ENCODE data around the gene SRP9.
"Not testable (repeated sequence)": the region's sequence is repeated elsewhere in the genome, so short reads cannot be mapped to it uniquely, and the experiment has no call there.

The SRP9 gene

GRCh38 chr1:225757927-225758656, 19.5 kb upstream of the SRP9 start:
- no peak for FAIRE-seq

GRCh38 chr1:225759972-225760371, 17.7 kb upstream of the SRP9 start:
- FAIRE-seq = not testable (repeated sequence)

GRCh38 chr1:225760531-225760930, 17.1 kb upstream of the SRP9 start:
- FAIRE-seq = no peak

DNA sequence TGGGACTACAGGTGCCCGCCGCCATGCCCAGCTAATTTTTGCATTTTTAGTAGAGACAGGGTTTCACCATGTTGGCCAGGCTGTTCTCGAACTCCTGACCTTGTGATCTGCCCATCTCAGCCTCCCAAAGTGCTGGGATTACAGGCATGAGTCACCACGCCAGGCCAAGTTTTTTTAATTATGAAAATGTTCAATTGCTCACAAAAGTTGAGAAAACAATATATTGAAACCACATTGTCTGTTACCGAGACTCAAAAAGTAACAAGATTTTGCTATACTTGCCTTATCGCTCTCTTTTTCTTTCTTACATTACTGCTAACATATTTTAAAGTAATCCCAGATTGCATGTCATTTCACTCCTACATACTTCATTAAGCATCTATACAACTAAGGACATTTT, 16.2 kb upstream of the SRP9 start:
- not testable (repeated sequence) for FAIRE-seq

DNA sequence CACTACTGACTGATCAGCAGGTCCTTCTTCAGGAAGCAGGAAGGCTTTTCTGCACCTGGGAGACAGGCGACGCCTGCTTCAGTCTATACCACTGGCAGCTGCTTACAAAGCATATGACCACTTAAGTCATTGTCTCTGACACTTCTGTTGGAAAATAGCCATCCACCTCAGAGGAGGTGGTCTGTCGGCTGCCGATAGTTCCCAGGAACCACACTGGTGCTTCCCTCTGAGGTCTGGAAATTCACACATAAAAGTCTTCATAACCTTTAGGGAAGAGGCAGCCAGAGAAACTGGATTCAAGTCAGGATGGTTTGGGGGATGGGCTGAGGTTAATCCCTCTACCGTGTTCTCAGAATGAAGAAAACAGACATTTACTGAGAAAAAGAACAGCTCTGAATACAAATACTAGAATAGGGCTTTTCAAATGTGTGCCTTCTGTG, 15.6 kb upstream of the SRP9 start:
- FAIRE-seq = no peak

DNA sequence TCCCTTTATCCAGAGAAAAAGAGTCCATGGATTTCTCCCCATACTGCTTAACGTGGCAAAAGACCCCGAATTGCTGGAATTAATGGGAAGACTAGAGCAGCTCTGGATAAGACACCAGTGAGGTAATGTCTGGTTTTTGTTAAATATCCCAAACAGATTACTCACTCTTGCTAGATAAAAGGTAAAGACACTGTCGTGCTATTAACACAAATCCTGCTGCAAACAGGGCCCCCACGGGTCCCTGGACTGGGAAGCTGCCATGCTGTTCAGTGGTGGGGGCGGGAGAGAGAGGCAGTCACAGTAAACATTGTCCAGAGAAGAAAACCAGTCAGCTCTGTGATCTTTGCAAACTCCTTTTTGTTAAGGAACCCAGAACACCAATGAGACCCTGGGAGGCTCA, 15.2 kb upstream of the SRP9 start:
- no peak for FAIRE-seq

GRCh38 chr1:225763716-225764548, 13.7 kb upstream of the SRP9 start:
- FAIRE-seq = no peak

DNA sequence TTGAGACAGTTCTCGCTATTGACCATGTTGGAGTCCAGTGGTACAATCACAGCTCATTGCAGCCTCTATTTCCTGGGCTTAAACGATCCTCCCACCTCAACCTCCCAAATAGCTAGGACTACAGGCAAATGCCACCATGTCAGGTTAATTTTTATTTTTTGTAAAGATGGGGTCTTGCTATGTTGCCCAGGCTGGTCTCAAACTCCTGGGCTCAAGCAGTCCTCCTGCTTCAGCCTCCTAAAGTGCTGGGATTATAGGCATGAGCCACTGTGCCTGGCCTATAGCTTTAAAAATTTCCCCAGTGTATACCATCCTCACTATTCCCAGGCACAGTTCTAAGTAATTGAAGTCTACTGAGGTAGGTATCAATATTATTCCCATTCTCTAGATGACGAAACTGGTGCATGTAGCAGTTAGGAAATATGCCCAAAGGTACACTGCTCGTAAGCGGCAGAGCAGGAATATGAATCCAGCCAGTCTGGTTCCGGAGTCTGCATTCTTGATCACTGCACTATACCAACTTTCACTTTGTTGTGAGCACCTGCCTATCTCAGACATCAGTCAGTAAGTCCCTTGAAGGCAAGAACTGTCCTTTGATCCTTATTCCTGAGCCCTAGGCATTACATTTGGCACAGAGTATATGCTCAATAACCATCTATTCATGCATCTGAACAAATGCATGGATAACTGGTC, 11.5 kb upstream of the SRP9 start:
- FAIRE-seq = no peak

- no peak for FAIRE-seq
Measured at GRCh38 chr1:225766967-225767633, 10.5 kb upstream of the SRP9 start.

DNA sequence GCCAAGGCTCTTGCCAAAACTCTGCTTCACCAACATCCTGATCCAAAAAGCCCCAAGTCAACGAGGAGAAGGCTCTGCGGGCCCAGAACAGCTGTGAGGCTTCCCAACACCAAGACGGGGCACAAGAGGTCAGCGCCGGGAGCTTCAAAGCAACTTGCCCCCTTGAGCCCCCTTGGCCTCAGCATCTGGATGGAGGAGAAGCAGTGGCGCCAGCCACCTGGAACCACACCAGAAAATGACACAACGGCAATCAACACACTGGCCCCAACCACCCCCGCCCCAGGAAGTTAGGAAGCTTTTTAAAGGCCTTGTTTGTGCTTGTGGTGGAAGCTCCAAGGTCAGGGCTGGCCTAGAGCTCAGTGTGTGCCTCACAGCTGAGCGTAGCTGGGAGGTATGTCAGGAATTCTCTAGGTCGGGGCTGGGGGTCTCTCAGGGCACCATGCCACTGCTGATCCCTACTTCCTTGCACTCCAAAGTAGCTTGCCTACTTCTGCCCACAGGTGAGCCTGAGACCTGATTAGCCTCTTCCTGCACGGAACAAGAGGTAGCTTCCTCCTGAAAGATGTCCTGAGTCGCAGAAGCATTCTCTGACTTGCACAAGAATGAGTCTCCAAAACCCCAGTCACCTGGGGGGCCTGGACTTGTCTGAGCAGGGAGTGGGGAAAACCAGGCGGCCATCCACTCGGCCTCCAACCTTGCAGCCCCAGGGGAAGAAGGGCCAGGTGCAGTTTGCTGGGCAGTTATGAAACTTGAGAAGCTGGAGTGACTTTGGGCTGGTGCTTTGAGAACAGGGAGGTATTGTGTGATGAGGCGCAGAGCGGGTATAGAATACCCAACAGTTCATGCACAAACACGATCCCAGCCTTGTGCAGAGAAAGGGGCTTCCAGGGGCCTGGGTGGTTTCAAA, 9.7 kb upstream of the SRP9 start:
- FAIRE-seq = no peak

DNA sequence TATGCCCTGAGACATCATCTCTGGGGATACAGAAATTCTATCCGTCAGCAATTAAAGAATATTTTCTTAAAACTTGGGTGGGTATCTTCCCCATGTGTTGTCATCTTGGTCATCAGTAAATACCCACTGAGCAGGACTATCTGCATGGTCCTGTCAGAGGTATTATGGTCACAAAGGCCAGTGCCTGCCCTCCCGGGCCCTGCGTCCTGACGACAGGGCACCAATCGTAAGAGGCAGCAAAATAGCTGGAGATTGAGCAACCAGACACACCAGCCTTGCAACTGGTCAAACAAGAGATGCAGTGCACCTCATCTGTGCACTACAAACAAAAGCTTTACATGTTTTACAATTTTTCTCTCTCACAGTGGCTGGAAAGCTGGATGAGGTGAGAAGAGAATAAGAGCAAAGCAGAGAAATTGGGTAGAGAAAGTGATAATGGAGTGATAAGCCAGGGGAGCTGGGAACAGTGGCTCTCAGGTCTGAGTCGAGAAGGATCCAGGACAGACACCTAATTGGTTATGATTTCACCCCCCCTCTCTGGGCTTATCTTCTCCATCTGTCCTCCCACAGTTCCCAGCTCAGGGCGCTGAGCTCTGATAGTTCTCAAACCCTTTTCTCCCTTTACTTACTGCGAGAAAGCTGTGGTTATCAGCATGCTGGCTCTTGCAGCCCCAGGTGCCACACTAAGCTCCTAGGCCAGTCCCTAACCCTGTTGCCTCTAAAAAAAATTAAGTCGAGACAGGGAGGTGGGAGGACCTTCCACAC, 8.8 kb upstream of the SRP9 start:
- FAIRE-seq = no peak

DNA sequence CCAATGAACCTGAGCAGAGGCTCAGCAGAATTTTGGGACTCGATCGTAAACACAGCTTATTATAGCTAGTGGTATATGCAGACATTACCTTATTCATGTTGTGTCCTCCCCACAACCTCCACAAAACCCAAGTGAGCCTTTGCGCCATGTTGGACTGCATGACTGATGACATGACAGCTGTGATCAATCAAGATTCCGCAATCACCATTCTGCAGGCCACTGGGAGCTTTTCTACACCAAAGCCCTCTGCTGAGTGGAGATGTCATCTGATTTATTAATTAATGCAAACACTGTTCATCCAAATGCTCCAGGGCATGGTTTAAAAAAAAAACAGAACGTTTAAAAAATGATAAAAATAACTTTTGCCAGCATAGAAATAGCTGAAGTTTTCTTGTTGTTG, 7.9 kb upstream of the SRP9 start:
- FAIRE-seq = no peak

DNA sequence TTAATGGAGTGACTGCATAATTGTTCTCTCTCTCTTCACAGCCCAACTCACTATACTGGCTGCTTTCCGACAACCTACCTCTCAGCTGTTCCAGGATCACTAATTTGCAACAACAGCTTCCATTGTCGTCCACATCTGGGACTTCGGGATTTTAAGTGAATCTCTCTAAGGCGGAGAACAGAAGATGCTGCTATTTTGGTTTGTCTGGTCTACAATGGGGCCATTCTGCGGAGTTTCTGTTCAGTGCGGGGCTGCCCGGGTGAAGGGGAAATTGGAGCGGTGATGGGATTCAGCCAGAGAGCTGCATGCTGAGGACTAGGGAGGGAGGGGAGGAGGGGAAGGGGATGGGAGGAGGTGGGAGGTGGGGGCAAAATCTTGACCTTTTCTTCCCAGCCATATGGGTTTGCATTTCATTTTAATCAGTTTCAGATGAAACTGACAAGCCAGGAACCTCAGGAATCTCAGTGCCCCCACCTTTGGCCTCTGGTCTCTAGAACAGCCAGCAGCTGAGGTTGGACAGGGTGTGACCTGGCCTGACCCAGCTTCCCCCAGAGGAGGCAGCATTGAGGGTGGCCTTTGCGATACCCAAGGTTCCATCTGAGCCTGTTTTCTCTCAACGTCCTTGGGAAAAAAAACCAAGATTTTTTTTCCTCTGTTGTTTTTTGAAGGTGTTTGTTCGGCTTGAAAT, 6.9 kb upstream of the SRP9 start:
- no peak for FAIRE-seq

GRCh38 chr1:225771661-225772322, 5.8 kb upstream of the SRP9 start:
- no peak for FAIRE-seq

- FAIRE-seq = peak; percentile 39
Measured at GRCh38 chr1:225772323-225772768, 5.3 kb upstream of the SRP9 start.

GRCh38 chr1:225772848-225773247, 4.8 kb upstream of the SRP9 start:
- FAIRE-seq = no peak

DNA sequence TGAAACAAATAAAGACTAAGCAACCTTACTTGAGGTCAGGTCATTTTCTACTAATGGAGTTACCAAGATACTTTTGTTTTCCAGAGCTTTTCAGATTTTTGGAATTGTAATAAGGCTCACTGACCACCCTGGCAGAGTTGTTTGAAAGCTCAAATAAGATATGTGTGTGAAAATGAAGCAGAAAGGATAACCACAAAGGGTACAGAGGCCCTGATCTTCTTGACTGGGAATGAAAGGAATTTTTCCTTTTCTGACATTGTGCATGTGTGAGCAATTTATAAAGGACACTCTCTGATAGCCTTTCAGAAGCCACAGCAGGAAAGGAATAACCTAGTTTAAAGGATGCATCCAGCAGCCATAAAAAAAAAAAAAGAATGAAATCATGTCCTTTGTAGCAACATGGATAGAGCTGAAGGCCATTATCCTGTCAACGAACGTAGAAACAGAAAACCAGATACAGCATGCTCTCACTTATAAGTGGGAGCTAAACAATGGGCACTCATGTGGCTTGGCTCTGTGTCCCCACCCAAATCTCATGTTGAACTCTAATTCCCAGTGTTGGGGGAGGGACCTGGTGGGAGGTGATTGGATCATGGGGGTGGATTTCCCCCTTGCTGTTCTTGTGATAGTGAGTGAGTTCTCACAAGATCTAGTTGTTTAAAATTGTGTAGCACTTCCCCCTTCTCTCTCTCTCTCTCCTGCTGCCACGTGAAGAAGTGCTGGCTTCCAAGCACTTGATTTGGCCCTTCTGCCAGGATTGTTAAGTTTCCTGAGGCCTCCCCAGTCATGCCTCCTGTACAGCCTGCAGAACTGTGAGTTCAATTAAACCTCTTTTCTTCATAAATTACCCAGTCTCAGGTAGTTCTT, 3.1 kb upstream of the SRP9 start:
- no peak for FAIRE-seq

DNA sequence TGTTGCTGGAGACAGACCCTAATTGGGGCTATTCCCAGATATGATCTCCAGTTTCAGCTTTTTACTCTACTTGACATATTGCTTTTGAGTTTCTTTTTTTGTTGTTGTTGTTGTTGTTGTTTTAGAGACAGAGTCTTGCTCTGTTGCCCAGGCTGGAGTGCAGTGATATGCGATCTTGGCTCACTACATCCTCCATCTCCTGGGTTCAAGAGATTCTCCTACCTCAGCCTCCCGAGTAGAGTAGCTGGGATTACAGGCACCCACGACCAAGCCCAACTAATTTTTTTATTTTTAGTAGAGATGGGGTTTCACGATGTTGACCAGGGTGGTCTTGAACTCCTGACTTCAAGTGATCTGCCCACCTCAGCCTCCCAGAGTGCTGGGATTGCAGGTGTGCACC, 1.3 kb upstream of the SRP9 start:
- no peak for FAIRE-seq

GRCh38 chr1:225777058-225777582, 506 bp upstream of the SRP9 start:
- FAIRE-seq = no peak
